ENCODE measurements around the gene TBCK.

- no peak for TF ChIP-seq CTCF (IDR thresholded peaks at IDR 0.05)
- no peak for TF ChIP-seq EP300 (IDR thresholded peaks at IDR 0.05)
- TF ChIP-seq POLR2A (IDR thresholded peaks at IDR 0.05), result no peak
Measured at GRCh38 chr4:105994061-105994460, 321.9 kb downstream of the TBCK start.

All from suprapubic skin (tissue), 3 donors.